NCI-H1092 treated with DMSO at 0.1 percent for 48 hours (cell line): ENCODE measurements around the gene PIGP.
A peak's percentile ranks its signal among the peaks of the same experiment; 100 is the strongest.
"Not testable (repeated sequence)": the region's sequence is repeated elsewhere in the genome, so short reads cannot be mapped to it uniquely, and the experiment has no call there.

ENCODE experiments used
- DNase-seq: peaks from one replicate; lab custom pipeline; 2025; lab: John Stamatoyannopoulos, UW

Gene PIGP

DNA sequence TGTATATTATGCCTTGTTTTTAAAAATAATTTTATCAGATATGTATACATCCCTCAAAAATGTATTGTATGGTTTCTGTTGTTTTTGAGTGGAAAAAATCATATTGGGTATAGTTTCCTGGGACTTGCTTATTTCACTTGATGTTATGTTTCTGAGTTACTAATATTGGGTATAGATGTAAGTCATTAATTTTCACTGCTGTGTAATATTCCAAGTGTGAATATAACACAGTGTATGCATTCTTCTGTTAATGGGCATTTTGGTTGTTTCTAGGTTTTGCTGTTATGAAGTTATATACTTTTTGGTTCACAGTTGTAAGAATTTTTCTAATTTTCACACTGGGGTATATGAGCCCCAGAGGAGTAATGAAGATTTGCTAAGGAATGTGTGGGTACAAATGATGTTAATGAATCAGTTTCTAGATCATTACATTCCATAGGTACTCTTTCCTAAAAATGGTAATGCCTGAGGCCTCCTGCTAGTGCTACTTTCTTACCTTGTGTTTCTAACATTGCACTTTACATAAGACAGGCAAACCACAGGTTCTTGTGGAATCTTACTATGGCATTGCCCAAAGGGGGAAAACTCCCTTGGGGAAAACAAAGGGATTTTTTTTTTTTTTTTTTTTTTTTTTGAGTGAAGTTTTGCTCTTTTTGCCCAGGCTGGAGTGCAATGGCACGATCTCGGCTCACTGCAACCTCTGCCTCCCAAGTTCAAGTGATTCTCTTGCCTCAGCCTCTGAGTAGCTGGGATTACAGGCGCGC lies 3.4 kb upstream of the PIGP start:
- no peak for DNase-seq

DNA sequence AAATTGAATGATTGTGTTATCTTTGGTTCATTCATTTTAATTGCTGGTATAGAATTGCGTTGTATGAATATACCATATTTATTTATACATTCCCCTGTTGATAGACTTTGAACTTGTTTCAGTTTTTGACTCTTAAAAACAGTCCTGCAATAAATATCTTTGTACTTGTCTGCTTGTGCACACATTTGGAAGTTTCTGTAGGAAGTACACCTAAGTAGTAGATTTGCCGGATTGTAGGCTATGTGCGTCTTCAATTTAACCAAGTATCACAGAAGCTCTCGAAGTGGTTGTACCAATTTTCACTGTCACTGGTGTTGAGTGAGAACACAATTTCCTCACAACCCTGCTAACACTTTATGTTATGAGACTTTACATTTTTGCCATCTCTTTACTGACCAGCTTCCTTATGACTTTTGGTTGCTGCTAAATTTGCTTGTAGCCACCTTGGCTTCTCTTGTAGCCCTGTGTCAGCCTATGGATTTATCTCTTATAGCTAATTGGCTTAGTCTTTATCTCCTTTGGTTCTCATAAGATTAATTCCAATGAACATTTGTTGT lies 2.4 kb upstream of the PIGP start:
- DNase-seq, result no peak

DNA sequence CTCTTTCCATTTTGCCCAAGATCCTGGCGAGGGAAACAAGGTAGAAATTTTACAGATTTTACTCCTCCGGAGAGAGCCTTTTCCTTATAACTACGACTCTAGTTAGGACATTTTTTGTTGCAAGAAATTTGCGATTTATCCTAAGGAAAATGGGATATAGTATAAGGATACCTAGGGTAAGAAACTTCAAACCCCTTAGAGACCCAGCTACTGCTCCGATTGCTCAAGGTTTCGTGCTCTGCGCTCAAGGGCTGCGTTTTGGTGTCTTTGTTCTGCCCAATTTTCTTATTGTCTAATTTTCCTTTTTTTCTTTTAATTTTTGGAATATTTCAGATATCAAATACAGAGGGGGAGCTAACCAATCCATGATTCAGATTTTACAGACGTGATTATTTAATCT lies 1.7 kb upstream of the PIGP start:
- no peak for DNase-seq

DNA sequence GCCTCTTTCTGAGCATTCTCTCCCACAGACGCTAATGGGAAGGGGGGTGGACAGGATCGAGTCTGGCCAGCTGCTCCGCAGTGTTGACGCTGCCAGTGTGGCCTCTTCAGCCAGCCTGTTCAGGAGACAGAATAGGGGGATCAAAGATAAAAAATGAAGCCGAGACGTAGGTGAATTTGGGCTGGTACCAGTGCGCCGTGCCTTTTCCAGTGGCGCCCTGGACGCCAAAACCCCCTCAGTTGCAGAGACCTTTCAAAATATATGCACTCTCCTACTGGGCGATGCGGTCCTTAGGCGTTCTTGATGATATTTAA lies 1.3 kb upstream of the PIGP start:
- peak; percentile 22 for DNase-seq

DNA sequence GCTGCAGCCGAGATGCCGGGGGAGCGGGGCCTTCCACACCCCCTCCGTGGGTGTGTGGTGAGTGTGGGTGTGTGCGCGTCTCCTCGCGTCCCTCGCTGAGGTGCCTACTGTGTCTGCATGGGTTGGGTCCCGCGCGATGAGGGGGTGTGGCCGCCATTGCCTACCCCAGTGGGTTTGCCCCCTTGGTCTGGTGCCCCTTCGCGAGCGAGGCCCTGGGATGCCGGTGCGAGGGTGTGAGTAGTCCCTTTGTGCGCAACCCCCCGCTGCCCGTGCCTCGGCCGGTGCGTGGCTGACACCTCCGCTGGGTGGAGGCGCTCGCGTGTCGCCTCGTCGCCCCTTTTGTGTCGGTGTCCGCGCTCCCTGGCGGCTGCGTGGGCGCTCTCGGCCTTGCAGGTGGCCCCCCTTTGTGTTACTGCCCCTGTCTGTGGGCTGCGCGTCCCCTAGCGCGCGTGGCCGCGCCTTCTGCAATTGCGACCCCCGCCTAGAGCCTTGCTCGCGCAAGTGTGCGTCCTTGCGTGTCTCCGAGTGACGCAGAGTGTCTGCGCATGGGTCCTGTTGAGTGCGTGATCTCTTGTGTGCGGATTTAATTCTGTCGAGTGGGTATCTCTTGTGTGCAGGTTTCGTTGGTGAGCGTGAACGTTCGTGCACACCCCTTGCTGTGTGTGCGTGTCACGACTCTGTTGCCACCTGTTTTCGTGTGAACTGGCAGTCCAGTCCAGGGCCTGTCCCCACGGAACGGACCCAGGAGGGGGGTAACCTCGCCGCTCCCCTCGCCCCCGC lies 736 bp upstream of the PIGP start:
- DNase-seq, result peak; percentile 29

DNA sequence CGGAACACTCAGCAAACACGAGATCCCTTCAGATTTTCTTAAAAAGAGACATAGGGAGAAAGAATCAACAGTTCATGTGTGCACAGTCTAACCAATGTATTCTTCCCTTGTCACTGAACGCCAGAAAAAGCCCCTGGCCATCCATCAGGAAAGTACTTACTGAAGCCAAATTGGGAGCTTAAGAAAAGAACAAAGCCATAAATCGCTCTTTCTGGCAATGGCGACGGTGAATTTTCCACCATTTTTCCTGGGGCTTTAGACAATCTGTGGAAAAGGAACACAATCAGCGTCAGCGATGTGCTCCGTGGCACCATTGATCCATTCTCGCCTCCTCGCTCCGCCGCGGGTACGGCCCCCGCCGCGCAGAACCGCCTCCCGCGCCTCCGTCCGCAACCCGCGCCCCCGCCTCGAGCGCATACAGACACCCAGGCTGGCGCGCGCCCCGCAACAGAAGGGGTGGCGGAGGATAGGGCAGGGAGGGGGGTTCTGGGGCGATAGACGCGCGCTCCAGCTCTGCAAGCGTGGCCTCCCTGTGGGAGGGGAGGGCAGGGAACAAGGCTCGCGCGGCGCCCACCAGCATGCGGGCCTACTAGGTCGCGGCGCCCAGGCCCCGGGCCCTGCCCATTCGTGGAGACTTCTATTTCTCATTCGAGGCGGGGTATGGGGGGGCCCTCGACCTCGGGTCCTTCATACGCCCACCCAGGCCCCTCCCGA lies 440 bp downstream of the PIGP start:
- peak; percentile 85 for DNase-seq

DNA sequence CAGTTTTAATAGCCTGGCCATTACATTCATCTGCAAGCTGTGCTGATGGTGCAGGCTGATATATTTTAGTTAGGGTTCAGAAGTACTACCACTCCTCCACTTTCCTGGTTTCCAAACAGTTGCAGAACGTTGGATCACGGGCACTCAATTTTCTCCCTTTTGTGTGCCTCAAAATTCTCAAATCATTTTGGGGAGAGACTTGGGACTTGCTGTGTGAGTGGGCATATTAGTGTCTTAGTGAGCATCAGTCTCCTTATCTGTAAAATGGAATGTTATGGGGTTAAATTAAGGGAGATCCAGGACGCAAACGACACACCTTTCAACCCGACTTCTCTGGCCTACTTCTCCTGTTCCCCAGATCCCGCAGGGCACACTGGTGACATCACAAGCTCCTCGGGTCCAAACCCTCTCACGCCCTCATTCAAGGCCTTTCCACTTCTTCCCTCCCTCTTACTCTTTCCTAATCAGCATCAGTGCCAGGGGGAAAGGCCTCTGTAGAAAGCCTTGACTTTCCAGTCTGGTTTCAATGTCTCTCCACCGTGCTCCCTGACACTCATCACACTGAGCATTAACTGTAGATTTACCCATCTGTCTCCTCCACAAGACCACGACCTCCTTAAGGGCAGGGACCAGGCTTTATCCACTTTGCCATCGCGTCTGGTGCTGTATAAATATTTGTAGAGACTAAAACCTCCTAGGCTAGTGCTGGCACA lies 1.2 kb downstream of the PIGP start:
- DNase-seq, result peak; percentile 58

DNA sequence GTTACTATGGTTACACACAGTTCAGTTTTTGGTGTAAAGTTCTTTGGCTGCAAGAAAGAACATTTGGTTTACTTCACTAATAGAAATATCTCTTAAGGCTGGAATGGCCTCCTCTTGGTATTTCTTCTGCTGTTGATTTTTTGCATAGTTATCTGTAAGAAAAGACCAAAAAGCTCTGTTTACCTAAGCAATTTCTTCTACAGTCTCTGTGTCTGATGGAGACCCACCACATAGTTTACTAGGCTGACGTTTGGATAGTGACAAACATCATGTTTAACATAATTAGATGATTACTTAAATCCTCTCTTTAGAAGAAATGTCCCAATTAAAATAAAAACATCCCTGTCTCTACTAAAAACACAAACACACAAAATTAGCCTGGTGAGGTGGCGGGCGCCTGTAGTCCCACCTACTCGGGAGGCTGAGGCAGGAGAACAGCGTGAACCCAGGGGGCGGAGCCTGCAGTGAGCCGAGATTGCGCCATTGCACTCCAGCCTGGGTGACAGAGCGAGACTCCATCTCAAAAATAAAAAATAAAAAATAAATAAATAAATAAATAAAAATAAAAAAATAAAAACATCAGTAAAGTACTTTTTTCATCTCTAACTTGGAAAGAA lies 7.2 kb downstream of the PIGP start:
- DNase-seq, result no peak

DNA sequence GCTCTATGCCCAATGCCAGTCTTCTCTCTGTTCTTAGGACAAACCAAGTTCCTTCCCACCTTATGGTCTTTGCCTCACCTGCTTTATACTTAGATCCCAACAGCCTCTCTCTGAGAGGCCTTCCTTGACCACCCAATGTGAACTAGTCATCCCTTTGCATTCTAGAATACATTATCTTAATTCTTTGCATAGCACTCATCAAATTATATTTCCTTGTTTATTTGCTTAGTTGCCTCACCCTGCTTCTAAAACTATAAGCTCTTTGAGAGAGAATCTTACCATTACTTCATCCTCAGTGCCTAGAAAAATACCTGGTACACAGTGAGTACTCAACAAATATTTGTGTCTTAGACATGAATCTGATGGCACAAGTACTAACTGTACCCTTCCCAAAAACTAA lies 8.0 kb downstream of the PIGP start:
- DNase-seq, result no peak

DNA sequence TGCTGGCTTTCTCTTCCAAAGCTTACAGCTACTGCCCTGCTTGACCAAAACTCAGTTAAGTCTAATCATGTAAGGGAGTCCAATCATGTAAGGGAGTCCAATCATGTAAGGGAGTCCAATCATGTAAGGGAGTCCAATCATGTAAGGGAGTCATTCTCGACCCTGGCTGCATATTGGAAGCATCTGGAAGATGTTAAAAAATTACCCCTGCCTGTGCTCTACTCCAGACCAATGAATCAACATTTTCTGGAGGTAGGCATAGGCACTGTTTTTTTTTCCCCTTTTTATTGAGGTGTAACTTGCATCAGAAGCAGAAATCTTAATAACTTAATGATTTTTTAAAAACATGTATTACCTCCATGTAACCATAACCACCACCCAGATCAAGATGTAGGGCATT lies 9.4 kb downstream of the PIGP start:
- no peak for DNase-seq

DNA sequence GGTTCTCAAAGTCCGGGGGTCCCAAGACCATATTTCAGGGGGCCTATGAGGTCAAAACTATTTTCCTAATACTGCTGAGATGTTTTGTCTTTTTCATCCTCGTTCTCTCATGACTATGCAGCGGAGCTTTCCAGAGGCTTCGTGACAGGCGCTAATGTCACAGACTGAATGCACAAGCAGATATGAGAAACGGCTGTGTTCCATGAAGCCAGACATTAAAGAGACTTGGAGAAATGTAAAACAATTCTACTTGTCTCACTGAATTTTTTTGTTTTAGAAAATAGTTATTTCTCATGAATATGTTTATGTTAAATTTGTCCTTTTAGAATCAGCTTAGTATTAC lies 10.3 kb downstream of the PIGP start:
- DNase-seq, result no peak

DNA sequence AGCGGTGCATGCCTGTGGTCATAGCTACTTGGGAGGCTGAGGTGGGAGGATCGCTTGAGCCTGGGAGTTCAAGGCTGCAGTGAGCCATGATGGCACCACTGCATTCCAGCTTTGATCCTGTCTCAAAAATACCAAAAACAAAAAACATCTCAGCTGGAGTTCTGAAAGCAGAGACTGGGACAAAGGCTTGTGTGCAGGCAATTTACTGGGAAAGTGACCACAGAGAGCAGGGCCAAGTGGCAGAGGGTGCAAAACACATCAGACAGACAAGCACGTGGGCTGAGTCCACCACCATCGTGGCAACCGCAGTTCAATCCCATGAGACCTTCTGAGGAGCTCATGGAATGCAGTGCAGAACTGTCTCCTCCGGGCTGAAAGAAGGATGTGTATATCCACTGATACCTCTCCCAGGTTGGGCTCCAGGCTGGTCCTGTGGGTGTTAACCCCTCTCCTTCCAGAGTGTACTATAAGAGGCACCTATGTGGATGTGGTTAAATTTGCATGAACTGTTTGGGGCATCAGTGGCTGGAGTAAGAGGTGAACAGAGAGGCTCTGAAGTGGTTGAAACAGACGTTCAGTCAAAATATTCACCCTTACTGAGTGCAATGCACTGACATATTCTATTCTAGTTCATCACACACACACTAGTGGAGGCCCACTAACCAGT lies 10.8 kb downstream of the PIGP start:
- DNase-seq, result no peak

DNA sequence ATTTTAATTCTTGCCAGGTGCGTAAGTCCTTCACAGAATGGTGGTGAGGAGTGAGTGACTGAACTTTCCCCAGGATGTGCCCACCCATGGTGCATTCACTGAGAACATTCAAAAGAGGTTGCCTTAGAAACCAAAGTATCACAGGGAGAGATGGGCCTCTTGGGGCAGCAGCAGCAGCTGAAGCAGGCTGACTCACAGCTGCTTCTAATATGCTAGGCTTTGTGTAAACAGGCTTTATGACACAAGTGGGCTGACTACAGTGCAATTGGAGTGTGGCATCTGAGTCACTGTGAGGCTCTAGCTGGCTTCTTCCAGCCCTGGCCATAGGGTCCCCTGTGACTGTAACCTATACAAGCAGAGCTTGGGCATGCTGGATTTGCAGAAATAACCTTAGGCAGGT lies 12.6 kb downstream of the PIGP start:
- peak; percentile 95 for DNase-seq

DNA sequence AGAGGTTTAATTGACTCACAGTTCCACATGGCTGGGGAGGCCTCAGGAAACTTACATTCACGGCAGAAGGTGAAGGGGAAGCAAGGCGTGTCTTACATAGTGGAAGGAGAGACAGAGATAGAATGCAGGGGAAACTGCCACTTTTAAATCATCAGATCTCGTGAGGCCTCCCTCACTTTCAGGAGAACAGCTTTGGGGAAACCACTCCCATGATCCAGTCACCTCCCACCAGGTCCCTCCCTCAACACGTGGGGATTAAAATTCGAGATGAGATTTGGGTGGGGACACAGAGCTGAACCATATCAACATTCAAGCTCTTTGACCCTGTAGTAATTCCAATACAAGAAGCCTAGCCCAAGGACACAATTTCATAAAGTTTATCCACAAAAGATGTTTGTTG lies 13.7 kb downstream of the PIGP start:
- no peak for DNase-seq

DNA sequence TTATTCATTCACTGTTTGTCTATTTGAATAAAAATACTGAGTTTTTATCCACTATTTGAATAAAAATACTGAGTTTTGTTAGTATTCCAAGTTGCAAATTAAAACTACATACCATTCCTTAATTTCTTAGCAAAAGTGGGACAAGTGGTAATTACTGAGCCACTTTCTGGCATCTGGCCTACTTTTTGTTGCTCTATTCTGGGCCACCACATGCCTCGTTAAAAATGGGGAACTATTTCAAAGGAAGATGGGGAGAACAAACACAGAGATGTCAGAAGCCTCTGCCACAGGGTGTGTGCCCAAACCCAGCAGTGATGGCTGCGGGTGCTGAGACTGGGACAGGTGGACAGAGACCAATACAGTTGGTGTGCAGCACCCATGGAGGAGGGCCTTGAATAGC lies 14.6 kb downstream of the PIGP start:
- DNase-seq, result no peak

DNA sequence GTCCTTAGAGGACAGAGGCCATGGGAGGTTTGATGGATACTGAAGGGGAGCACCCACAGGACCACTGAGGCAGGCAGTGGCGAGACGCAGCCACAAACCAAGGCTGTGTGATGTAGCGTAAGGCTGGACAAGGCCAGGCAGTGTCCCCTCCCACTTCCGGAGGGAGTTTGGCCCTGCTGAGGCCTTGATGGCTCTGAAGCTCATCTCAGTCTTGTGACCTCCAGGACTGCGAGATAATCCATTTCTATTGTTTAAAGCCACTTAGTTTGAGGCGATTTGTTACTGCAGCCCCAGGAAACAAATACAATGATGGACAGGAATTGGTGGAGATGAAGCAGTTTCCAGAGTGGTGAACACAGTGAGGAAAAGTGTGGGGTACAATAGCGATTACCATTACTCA lies 15.3 kb downstream of the PIGP start:
- DNase-seq, result no peak

DNA sequence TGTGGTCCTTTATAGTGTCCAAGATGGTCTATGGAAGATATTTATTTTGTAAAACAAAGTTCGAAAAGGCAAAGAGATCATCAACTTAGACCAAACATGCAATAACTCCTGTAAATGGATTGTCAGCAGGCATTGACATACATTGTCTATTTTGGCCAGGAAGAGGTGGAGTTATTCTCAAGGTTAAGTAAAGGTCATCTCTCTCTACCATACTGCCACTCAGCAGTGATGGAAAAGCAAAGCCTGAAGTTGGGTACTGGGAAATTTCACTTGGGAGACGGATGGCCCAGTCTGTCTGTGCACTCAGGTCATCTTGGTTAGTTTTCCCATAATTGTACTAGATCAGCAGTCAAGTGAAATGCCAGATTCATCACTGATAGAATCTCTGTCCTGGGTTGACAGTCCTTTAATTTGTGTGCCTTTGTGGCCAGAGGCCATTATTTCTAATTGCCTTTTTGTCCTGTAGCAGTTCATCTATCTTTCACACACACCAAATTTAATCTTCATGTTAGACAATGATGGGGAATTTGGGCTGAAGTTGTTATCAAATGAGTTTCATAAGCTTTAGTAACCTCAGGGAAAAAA lies 17.5 kb downstream of the PIGP start:
- DNase-seq, result no peak

DNA sequence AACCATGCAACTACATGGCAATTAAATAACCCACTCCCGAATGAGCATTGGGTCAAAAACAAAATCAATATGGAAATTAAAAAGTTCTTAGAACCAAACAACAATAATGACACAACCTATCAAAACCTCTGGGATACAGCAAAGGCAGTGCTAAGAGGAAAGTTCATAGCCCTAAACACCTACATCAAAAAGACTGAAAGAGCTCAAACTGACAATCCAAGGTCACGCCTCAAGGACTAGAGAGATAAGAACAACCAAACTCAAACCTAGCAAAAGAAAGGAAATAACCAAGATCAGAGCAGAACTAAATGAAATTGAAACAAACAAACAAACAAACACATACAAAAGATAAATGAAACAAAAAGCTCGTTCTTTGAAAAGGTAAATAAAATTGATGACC lies 23.1 kb downstream of the PIGP start:
- not testable (repeated sequence) for DNase-seq

DNA sequence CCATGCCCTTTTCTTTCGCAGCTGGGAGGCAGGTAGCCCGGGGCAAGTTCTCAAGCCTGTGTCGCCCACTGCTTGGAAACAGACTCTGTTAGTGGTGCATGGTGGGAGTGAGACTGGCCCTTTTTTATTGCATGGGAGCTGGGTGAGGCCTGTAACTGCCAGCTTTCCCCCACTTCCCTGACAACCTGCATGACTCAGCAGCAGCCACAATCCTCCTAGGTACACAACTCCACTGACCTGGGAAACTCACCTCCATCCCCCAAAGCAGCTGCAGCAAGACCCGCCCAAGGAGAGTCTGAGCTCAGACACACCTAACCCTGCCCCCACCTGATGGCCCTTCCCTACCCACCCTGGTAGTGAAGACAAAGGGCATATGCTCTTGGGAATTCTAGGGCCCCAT lies 25.8 kb downstream of the PIGP start:
- DNase-seq, result no peak

DNA sequence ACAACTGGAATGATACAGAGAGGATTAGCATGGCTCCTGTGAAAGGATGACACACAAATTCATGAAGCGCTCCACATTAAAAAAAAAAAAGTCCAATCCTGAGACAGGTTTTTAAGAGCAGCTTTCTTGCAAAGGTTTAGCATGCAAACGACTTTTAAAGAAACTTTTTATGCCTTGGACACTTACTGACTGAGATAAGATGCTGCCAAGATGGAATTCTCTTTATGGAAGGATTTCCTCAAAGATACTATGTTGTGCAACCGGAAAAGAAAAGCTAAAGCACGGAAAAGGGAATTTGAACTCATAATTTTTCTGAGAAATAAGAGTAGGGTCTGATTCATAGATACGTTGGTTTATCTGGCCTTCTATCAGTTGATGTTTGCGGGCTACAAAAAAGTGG lies 27.3 kb downstream of the PIGP start:
- no peak for DNase-seq

DNA sequence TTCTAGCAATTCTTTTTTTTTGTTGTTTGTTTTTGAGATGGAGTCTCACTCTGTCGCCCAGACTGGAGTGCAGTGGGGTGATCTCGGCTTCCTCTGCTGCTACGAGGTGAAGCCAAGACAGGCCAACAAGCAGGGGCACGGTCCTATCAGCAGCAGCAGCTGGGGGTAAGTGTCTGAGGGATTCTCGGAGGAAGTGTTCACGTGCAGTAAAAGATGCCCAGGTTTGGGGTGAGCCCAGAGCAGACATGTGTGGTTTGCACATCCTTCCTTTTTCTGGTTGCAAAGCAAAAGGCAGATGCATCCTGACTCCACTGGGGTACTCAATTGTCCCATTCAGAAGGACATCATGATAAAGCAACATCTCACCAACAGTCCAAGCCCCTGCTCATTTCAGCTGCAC lies 27.7 kb downstream of the PIGP start:
- no peak for DNase-seq
